Colonic mucosa (tissue), 4 donors: ENCODE results near the gene CYS1. TPM values are rescaled to one million over a fixed set of nuclear protein-coding genes. Genes with fewer than 3 reads are reported as not detected.
A peak's percentile ranks its signal among the peaks of the same experiment; 100 is the strongest.

Experiments
- DNase-seq: peaks from one replicate; pipeline ENCODE4 v3.0.0-alpha.2; 2020
- H3K27ac ChIP-seq: fragments of 200-600 bp; one replicate; pipeline ENCODE4 v1.8.0; 2021
- H3K27me3 ChIP-seq: fragments of 200-600 bp; one replicate; pipeline ENCODE4 v1.8.0; 2021
- H3K36me3 ChIP-seq: fragments of 200-600 bp; one replicate; pipeline ENCODE4 v1.8.0; 2021
- H3K4me1 ChIP-seq: fragments of 200-600 bp; one replicate; pipeline ENCODE4 v1.8.0; 2021; ENCODE audit warnings: mild to moderate bottlenecking
- H3K4me3 ChIP-seq: fragments of 200-600 bp; one replicate; pipeline ENCODE4 v1.8.0; 2021
- H3K9ac ChIP-seq, 2 donors: one replicate each; pipeline ENCODE4 v1.7.0; 2013; ENCODE audit warnings: control low read depth in 2 of 2, low read depth in 2 of 2, low read length in 2 of 2
- H3K9me3 ChIP-seq: fragments of 200-600 bp; one replicate; pipeline ENCODE4 v1.8.0; 2021
- intact Hi-C: fragments of 100-400 bp; cut with DNase I; formaldehyde crosslinking; loops from one replicate; pipeline ENCODE4 v1.14.1; 2022
- total RNA-seq, 2 donors: library from RNA; stranded (reverse); fragmentation: NEBNext Ultra II Directional in 1 of 2; extraction: Animal tissue kit (Norgen Biotek cat#: 25700) in 1 of 2; gene quantifications; one replicate each; pipeline ENCODE4 v1.2.1, GENCODE V29; 2021
- TF ChIP-seq, protein P1 (sequence below): fragments of 200-600 bp; IDR thresholded peaks from one replicate; pipeline ENCODE4 v1.8.0; 2022; ENCODE audit warnings: antibody characterized with exemption, mild to moderate bottlenecking
- donor health status: healthy.
- donor health status: DM: no; HTN: no; CAD: no.
- donor health status: DM: no; HTN: no; CAD: no.

The CYS1 gene
- total RNA-seq, 2 donors from 2014 or later: 0.52 to 2.5 TPM

DNA sequence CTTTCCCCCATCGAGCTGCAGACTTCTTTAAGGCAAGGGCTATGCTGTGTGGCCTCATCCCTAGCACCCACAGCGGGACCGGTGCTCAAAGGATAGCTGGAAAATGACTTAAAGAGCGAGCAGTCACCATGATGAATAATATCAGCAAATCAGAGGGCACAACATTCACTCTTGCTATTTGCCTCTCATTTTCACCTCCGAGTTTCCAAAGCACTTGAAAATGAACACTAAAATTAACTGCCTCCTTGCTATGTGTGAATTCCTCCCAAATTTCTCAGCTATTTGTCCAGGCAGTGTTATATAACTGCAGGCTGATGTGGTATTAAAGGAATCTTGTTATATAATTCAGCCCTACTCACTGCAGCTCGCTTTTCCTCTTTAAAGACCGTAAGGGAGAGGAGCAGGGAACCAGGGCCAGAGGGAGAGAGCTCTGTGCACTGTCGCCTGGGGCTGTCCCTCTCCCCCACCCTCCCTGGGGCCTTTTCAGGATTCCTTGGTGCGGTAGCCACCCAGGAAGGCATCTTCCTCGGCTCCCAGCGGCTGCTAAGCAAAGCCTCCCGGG is 1.4 kb downstream of the CYS1 start:
- Histone ChIP-seq H3K27me3 (peaks cover 40% of the 10 kb centered on the region), H3K9me3 (no peaks in the 10 kb centered on the region), H3K27ac (peak overlapping the region; percentile 57), H3K4me1 (peaks cover 5% of the 10 kb centered on the region), H3K9ac (peak overlapping the region in 1 of 2 donors; percentile 51), H3K36me3 (no peaks in the 10 kb centered on the region), H3K4me3 (peak overlapping the region; percentile 48)
- DNase-seq: no peak
- TF ChIP-seq, protein P1, sequence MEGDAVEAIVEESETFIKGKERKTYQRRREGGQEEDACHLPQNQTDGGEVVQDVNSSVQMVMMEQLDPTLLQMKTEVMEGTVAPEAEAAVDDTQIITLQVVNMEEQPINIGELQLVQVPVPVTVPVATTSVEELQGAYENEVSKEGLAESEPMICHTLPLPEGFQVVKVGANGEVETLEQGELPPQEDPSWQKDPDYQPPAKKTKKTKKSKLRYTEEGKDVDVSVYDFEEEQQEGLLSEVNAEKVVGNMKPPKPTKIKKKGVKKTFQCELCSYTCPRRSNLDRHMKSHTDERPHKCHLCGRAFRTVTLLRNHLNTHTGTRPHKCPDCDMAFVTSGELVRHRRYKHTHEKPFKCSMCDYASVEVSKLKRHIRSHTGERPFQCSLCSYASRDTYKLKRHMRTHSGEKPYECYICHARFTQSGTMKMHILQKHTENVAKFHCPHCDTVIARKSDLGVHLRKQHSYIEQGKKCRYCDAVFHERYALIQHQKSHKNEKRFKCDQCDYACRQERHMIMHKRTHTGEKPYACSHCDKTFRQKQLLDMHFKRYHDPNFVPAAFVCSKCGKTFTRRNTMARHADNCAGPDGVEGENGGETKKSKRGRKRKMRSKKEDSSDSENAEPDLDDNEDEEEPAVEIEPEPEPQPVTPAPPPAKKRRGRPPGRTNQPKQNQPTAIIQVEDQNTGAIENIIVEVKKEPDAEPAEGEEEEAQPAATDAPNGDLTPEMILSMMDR: no peak
- intact Hi-C loops: no loop called here

DNA sequence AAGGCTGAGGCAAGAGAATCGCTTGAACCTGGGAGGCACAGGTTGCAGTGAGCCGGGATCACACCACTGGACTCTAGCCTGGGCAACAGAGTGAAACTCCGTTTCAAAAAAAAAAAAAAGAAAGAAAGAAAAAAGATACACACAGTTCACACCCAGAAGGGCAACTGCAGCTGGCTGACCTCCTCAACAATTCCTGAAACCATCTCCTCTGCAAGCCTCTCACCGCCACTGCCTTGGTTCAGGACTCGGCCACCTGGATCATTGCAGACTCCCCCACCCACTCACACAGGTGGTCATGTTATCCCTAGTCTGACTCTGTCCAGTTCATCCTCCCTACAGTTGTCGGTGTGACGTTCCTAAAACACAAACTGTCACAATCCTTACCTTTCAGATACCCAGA is 2.2 kb downstream of the CYS1 start:
- TF ChIP-seq, protein P1: no peak
- peaks cover 40% of the 10 kb centered on the region for H3K27me3 ChIP-seq
- no peak overlapping the region for H3K27ac ChIP-seq
- no peaks in the 10 kb centered on the region for H3K36me3 ChIP-seq
- no peak overlapping the region for H3K4me3 ChIP-seq
- no peaks in the 10 kb centered on the region for H3K9me3 ChIP-seq
- H3K9ac ChIP-seq: no peak overlapping the region
- DNase-seq: no peak
- H3K4me1 ChIP-seq: peaks cover 5% of the 10 kb centered on the region
- intact Hi-C loops: no loop called here

DNA sequence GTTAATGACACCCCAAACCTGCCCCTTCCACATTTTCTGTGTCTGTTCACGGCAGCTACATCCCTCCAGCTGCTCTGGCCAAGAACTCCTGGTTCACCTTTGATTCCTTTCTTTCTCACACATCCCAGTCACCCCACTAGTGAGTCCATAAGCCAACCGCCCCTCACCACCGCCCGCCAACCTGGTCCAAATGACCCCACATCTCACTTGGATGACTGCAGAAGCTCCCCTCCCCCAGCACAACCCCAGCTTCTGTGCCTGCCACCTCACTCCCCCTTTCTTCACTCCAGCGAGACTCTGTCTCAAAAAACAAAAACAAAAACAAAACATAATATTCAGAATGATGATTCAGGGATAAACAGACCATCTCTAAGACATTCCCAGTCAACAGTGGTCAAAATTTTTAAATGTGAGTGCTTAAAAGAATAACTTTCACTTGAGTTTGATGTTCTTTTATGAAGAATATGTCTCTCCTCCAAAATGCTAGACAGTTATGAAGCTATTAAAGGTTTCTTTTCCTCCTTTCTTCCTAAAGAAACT is 3.2 kb downstream of the CYS1 start:
- TF ChIP-seq, protein P1: no peak
- Histone ChIP-seq H3K9ac (no peak overlapping the region), H3K27me3 (peaks cover 36% of the 10 kb centered on the region), H3K4me1 (peaks cover 5% of the 10 kb centered on the region), H3K27ac (no peak overlapping the region), H3K36me3 (no peaks in the 10 kb centered on the region), H3K4me3 (no peak overlapping the region), H3K9me3 (no peaks in the 10 kb centered on the region)
- intact Hi-C loops: no loop called here
- no peak for DNase-seq

DNA sequence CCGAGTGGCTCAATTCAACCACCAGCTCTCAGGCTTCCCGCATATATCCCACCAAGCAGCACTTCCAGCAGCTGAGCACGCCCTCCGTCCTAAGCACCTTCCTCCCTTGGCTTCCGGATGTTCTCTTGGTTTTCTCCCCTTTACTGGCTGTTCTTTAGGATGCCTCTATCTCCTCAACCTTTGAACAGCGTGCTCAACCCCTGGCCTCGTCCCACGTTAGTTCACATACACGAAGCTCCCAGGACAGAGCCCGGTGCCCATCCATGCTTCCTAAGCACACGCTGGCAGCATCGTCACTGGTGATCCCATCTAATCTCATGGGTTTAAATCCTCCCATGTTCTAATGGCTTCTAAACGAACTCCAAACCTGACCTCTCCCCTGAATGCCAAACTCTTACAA is 3.7 kb downstream of the CYS1 start:
- peaks cover 30% of the 10 kb centered on the region for H3K27me3 ChIP-seq
- no peak for DNase-seq
- H3K36me3 ChIP-seq: no peaks in the 10 kb centered on the region
- TF ChIP-seq, protein P1: no peak
- H3K9me3 ChIP-seq: no peaks in the 10 kb centered on the region
- H3K9ac ChIP-seq: no peak overlapping the region
- H3K27ac ChIP-seq: no peak overlapping the region
- intact Hi-C loops: no loop called here
- H3K4me3 ChIP-seq: no peak overlapping the region
- H3K4me1 ChIP-seq: peaks cover 5% of the 10 kb centered on the region

DNA sequence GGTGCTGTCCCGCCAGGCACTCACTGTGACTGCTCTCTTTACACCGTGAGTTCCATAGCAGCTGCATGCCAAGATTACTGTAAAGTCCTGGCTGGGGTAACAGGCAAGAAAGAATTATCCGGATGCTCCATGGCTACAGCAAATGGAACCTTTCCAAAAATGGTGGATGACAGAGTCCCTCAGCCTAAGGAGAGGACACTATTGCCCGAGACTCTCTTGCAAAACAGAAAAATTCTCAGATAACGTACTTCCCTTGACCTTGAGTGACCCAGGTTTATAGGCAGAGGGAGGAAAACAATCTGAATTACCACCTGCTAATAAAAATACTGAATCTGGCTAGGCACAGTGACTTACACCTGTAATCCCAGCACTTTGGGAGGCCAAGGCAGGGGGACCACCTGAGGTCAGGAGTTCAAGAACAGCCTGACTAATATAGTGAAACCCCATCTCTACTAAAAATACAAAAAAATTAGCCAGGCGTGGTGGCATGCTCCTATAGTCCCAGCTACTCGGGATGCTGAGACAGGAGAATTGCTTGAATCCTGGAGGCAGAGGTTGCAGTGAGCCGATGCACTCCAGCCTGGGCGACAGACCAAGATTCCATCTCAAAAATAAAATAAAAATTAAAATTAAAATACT is 4.5 kb downstream of the CYS1 start:
- Histone ChIP-seq H3K27me3 (peaks cover 24% of the 10 kb centered on the region), H3K4me3 (no peak overlapping the region), H3K4me1 (peaks cover 4% of the 10 kb centered on the region), H3K27ac (no peak overlapping the region), H3K9ac (no peak overlapping the region), H3K9me3 (no peaks in the 10 kb centered on the region), H3K36me3 (no peaks in the 10 kb centered on the region)
- intact Hi-C loops: no loop called here
- no peak for DNase-seq
- TF ChIP-seq, protein P1: no peak
